22Rv1 (cell line): ENCODE results near the gene TAF12.

Experiments
- CTCF ChIP-seq: fragments of 450-650 bp; IDR thresholded peaks from 2 replicates; pipeline ENCODE4 v1.5.1; 2017; ENCODE audit warnings: mild to moderate bottlenecking
- ZFX ChIP-seq: fragments of 450-650 bp; IDR thresholded peaks from 2 replicates; pipeline ENCODE4 v1.6.1; 2017; ENCODE audit warnings: antibody characterized with exemption, borderline replicate concordance

GRCh38 chr1:28595412-28596191, 47.3 kb downstream of the TAF12 start:
- TF ChIP-seq CTCF (no peak), ZFX (no peak)
